Peyer's patch (tissue), 4 donors: ENCODE measurements around the gene TMEM94. TPM values are rescaled to one million over a fixed set of nuclear protein-coding genes. Genes with fewer than 3 reads are reported as not detected.

ENCODE experiments used
- DNase-seq, 3 donors: peaks; one replicate each; pipeline ENCODE4 v3.0.0-alpha.2; 2017 to 2019
- H3K27ac ChIP-seq, 4 donors: fragments of 200-600 bp; sonication (generic); one replicate each; pipeline ENCODE4 v1.5.1; 2016 to 2019
- H3K27me3 ChIP-seq, 2 donors: fragments of 200-600 bp; sonication (generic); one replicate each; pipeline ENCODE4 v1.5.1; 2019
- H3K36me3 ChIP-seq, 3 donors: fragments of 200-600 bp; sonication (generic); one replicate each; pipeline ENCODE4 v1.5.1; 2016 to 2019
- H3K4me1 ChIP-seq, 4 donors: fragments of 200-600 bp; sonication (generic); one replicate each; pipeline ENCODE4 v1.5.1; 2016 to 2019
- H3K4me3 ChIP-seq, 4 donors: fragments of 200-600 bp; sonication (generic); 1 replicate in 3 of 4; 2 replicates in 1 of 4; pipeline ENCODE4 v1.5.1; 2016 to 2019; ENCODE audit warnings: mild to moderate bottlenecking in 1 of 4
- H3K9me3 ChIP-seq, 4 donors: fragments of 200-600 bp; sonication (generic); one replicate each; pipeline ENCODE4 v1.5.1; 2016 to 2019; ENCODE audit warnings: mild to moderate bottlenecking in 1 of 4
- POLR2A ChIP-seq, 2 donors: fragments of 450-650 bp; IDR thresholded peaks; one replicate each; pipeline ENCODE4 v1.5.1; 2017; ENCODE audit warnings: antibody characterized with exemption in 2 of 2, mild to moderate bottlenecking in 2 of 2, moderate library complexity in 2 of 2
- total RNA-seq, 4 donors: library from RNA; depleted of rRNA; stranded (reverse); fragments of >200 nt; gene quantifications; one replicate each; pipeline ENCODE4 v1.1.0, GENCODE V29; 2016
- TF ChIP-seq, protein P1 (sequence below), 6 experiments: fragments of 450-650 bp in 4 of 6; fragments of 200-600 bp in 2 of 6; sonication (generic) in 1 of 6; IDR thresholded peaks; one replicate each; pipeline ENCODE4 v1.5.1; 2017 to 2019; ENCODE audit warnings: antibody characterized with exemption in 6 of 6, mild to moderate bottlenecking in 3 of 6, moderate library complexity in 1 of 6

Gene TMEM94
- total RNA-seq, 4 donors from 2014 or later: 114 to 340 (median 178) TPM

DNA sequence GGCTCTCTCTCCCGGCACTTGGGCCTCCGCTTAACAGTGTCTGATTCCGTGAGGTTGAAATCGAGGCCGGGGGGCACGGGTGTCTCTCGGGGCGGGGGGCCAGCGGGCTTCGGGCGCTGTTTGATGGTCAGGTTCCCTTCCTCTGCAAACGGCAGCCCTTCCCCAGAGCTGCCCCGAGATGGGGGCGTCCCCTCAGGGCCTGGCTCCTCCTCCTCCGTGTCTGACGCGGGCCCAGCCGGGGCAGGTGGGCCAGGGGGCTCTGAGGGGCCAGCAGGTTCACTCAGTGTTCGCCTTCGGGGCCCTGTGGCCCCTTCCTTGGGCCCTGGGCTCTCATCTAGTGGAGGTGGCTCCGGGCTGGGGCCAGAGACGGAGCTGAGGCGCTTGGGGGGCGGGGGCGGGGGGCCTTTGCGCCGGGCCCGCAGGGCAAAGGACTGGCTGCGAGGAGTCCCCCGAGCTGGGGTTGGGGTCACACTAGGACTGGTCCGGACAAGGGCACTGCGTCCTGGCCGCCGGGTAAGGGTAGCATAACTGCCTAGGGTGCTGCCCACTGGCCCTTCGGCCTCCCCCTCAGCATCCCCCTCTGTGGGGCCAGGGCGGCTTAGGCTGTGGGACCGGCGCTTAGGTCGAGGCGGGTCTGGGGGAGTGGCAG, 45.8 kb downstream of the TMEM94 start:
- H3K4me3 ChIP-seq: no peak overlapping the region
- H3K4me1 ChIP-seq: peaks cover 0 to 6% (median 0%) of the 10 kb centered on the region in 4 donors
- no peaks in the 10 kb centered on the region for H3K27me3 ChIP-seq
- H3K9me3 ChIP-seq: no peaks in the 10 kb centered on the region
- peaks cover 0 to 81% (median 0%) of the 10 kb centered on the region in 3 donors for H3K36me3 ChIP-seq
- no peak for TF ChIP-seq POLR2A (IDR thresholded peaks at IDR 0.05)
- TF ChIP-seq, protein P1, sequence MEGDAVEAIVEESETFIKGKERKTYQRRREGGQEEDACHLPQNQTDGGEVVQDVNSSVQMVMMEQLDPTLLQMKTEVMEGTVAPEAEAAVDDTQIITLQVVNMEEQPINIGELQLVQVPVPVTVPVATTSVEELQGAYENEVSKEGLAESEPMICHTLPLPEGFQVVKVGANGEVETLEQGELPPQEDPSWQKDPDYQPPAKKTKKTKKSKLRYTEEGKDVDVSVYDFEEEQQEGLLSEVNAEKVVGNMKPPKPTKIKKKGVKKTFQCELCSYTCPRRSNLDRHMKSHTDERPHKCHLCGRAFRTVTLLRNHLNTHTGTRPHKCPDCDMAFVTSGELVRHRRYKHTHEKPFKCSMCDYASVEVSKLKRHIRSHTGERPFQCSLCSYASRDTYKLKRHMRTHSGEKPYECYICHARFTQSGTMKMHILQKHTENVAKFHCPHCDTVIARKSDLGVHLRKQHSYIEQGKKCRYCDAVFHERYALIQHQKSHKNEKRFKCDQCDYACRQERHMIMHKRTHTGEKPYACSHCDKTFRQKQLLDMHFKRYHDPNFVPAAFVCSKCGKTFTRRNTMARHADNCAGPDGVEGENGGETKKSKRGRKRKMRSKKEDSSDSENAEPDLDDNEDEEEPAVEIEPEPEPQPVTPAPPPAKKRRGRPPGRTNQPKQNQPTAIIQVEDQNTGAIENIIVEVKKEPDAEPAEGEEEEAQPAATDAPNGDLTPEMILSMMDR (IDR thresholded peaks at IDR 0.05): no peak
- H3K27ac ChIP-seq: no peak overlapping the region
- no peak for DNase-seq

DNA sequence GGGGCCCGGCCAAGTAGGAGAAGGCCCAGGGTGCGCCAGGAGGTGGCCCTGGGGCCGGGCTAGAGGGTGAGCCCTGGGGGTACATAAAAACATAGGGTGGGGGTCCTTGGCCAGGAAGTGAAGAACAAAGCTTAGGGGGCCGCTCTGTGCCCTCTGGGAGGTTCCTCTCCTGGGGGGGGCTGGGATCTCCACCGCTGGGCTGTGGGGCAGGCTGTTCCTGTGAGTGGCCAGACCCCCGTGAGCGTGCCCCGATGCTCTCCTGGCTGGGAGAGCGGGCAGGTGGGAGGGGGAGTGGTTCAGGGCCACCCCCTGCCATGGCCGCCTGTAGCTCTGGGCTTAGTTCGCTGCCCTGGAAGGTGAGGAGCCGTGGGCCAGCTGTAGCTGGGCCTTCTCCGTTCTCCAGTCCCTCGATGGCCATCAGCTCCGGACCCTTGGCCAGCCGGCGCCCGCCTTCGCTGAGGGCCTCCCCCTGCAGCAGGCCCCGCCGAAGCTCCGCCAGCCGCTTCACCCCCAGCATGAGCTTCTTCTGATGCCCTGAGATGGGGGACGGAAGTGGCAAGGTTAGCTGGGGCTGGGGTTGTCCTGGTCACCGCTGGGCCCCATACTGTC, 46.4 kb downstream of the TMEM94 start:
- Histone ChIP-seq H3K4me3 (no peak overlapping the region), H3K9me3 (no peaks in the 10 kb centered on the region), H3K27me3 (no peaks in the 10 kb centered on the region), H3K4me1 (peaks cover 0 to 6% (median 0%) of the 10 kb centered on the region in 4 donors), H3K27ac (no peak overlapping the region), H3K36me3 (peaks cover 0 to 83% (median 0%) of the 10 kb centered on the region in 3 donors)
- DNase-seq: no peak
- TF ChIP-seq, protein P1 (IDR thresholded peaks at IDR 0.05): no peak
- no peak for TF ChIP-seq POLR2A (IDR thresholded peaks at IDR 0.05)

DNA sequence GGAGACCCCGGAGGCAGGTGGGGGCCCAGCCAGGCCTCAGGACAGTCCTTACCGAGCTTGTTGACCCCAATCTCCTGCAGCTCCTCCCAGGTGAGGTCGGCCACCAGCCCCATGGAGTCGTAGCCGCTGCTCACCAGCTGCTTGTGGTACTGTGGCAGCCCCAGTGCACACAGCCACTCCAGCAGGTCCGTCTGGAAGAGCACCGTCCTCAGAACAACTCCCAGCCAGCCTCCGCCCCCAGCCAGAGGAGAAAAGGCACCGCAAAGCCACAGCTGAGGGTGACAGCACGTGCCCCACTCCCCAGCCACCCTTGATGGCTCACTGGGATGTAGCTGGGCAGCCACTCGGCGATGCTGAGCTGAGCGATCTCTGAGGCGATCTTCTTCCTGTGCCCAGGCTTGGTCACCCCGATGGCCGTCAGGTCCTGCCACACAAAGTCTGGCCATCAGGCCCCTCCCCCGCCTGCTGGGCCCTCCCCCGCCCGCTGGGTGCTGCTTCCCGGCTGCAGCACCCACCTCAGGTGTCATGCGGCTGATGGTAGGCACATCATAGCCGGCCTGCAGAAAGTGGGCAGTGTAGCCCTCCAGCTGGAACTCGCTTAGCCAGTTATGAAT, 47.0 kb downstream of the TMEM94 start:
- H3K4me1 ChIP-seq: peaks cover 0 to 6% (median 0%) of the 10 kb centered on the region in 4 donors
- DNase-seq: no peak
- TF ChIP-seq, protein P1 (IDR thresholded peaks at IDR 0.05): no peak
- TF ChIP-seq POLR2A (IDR thresholded peaks at IDR 0.05): no peak
- no peak overlapping the region for H3K4me3 ChIP-seq
- H3K9me3 ChIP-seq: no peaks in the 10 kb centered on the region
- H3K36me3 ChIP-seq: peaks cover 0 to 79% (median 0%) of the 10 kb centered on the region in 3 donors
- H3K27ac ChIP-seq: no peak overlapping the region
- no peaks in the 10 kb centered on the region for H3K27me3 ChIP-seq

DNA sequence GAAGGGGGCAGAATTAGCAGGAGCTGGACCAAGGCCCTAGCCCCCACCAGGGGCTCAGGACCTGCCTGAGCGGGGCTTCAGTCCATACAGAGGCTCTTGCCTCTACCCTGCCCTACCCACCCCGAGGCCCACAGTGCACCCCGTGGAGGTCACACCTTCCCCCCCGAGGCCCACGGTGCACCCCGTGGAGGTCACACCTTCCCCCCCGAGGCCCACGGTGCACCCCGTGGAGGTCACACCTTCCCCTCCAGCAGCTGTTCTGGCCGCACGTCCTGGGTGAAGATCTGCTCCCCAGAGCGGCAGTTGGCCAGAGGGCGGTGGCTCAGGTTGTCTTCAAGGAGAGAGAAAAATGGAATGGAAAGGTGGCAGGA, 47.5 kb downstream of the TMEM94 start:
- H3K27ac ChIP-seq: no peak overlapping the region
- no peak for TF ChIP-seq POLR2A (IDR thresholded peaks at IDR 0.05)
- TF ChIP-seq, protein P1 (IDR thresholded peaks at IDR 0.05): no peak
- no peak for DNase-seq
- no peak overlapping the region for H3K4me3 ChIP-seq
- H3K27me3 ChIP-seq: no peaks in the 10 kb centered on the region
- peaks cover 0 to 74% (median 0%) of the 10 kb centered on the region in 3 donors for H3K36me3 ChIP-seq
- H3K9me3 ChIP-seq: no peaks in the 10 kb centered on the region
- peaks cover 0 to 9% (median 0%) of the 10 kb centered on the region in 4 donors for H3K4me1 ChIP-seq

DNA sequence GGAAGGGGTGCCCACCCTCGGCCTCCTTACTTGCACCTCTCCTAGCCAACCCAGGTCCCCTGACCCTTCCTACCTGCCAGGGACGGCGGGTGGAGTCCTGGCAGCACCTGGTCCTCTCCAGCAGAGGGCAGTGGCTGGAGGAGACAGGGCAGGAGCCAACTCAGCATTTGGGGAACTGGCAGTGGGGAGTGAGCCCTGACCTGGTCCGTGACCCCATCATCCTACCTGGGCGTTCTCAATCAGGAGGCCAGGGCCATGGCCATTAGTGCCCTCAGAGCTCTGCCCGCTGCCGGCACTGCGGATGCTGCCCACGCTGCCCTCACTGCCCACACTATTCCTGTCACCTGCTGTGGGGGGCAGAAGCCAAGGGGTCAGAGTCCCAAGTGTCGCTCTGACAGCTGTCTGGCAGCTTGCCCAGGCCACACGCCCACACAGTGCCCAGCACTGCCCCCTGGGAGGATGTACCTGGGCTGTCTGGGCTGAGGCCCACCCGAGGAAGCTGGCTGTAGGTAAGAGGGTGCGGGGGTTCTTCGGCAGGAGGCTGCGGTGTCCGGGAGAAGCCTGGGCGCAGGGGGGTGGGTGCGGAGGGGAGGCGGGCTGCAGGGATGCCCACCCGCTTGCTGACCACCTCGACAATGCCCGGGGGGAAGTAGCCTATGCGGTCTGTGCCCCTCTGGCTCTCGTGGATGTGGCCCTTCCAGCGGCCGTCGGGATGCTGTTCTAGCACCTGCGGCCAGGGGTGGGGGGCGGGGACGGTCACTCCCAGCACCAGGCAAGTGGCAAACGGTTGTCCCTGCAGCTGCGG, 48.1 kb downstream of the TMEM94 start:
- no peak overlapping the region for H3K4me3 ChIP-seq
- H3K36me3 ChIP-seq: peaks cover 0 to 70% (median 0%) of the 10 kb centered on the region in 3 donors
- peak overlapping the region in 1 of 4 donors; percentile 19 for H3K27ac ChIP-seq
- no peaks in the 10 kb centered on the region for H3K9me3 ChIP-seq
- DNase-seq: peak; percentile 63 to 79 (median 72)
- peaks cover 0 to 15% (median 0%) of the 10 kb centered on the region in 4 donors for H3K4me1 ChIP-seq
- no peaks in the 10 kb centered on the region for H3K27me3 ChIP-seq
- TF ChIP-seq POLR2A (IDR thresholded peaks at IDR 0.05): no peak
- TF ChIP-seq, protein P1 (IDR thresholded peaks at IDR 0.05): peak; percentile 38 to 72 (median 62)
